Muscle layer of duodenum (tissue), 2 donors: ENCODE data around the gene GRIK4.
"Not testable (repeated sequence)": the region's sequence is repeated elsewhere in the genome, so short reads cannot be mapped to it uniquely, and the experiment has no call there.

Source experiments
- H3K27ac ChIP-seq: one replicate; pipeline ENCODE4 v1.7.0; 2013; ENCODE audit warnings: mild to moderate bottlenecking, low read length
- H3K27me3 ChIP-seq: one replicate; pipeline ENCODE4 v1.7.0; 2013; ENCODE audit warnings: low read depth, mild to moderate bottlenecking, control low read depth, low read length
- H3K36me3 ChIP-seq, 2 donors: one replicate each; pipeline ENCODE4 v1.7.0; 2013; ENCODE audit warnings: low read length in 2 of 2, control low read depth in 1 of 2, mild to moderate bottlenecking in 1 of 2; ENCODE audit not compliant: insufficient read depth in 2 of 2, control insufficient read depth in 1 of 2
- H3K4me1 ChIP-seq, 2 donors: one replicate each; pipeline ENCODE4 v1.7.0; 2013; ENCODE audit warnings: low read length in 2 of 2, mild to moderate bottlenecking in 2 of 2, control low read depth in 1 of 2, moderate library complexity in 1 of 2; ENCODE audit not compliant: insufficient read depth in 2 of 2, control insufficient read depth in 1 of 2
- H3K4me3 ChIP-seq, 2 donors: one replicate each; pipeline ENCODE4 v1.7.0; 2013; ENCODE audit warnings: low read length in 2 of 2, low read depth in 1 of 2, mild to moderate bottlenecking in 1 of 2
- H3K9me3 ChIP-seq, 2 donors: one replicate each; pipeline ENCODE4 v1.7.0; 2013; ENCODE audit warnings: low read length in 2 of 2, control low read depth in 1 of 2, mild to moderate bottlenecking in 1 of 2; ENCODE audit not compliant: control insufficient read depth in 1 of 2
- donor health status: healthy.

Gene GRIK4

DNA sequence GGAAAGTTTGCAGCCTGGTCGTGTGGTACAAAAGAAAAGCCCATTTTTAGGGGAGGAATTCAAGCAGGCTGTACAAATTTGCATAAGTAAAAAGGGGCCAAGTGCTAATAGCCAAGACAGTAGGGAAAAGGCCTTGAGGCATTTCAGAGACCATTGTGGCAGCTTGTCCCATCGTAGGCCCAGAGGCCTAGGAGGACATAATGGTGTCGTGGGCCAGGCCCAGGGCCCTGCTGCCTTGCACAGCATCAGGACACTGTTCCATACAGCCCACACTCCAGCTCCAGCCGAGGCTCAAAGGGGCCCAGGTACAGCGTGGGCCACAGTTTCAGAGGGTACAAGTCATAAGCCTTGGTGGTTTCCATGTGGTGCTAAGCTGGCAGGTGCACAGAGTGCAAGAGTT, 106.9 kb downstream of the GRIK4 start:
- peaks cover 0 to 3% of the 10 kb centered on the region in 2 donors for H3K4me1 ChIP-seq
- H3K27me3 ChIP-seq: no peaks in the 10 kb centered on the region
- H3K4me3 ChIP-seq: peak overlapping the region in 1 of 2 donors; percentile 22
- no peak overlapping the region for H3K27ac ChIP-seq
- H3K9me3 ChIP-seq: peaks cover 4 to 11% of the 10 kb centered on the region in 2 donors
- no peaks in the 10 kb centered on the region for H3K36me3 ChIP-seq

DNA sequence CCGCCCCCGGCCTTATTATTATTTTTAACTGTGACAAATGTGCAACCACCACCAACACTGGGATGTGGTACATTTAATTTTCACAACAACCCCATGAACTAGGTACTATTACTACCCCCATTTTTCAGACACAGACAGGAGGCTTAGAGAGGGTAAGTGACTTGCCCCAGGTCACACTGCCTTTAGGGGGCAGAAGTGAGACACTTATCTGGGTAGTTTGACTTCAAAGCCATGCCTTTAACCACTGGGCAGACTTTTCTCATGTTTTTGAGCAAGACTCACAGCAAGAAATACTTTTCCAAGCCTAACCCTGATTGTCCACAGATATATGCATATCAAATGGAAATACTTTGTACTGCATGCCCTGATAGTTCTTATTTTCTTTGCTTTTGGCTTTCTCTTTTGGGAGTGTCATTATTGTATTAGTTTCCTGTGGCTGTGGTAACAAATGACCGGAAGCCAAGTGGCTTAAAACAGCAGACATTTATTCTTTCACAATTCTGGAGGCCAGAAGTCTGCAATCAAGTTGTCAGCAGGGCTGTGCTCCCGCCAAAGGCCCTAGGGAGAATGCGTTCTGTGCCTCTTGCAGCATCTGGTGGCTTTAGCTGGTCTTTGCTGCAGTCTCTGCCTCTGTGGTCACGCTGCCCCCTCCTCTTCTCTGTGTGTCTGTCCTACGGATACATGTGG, 110.8 kb downstream of the GRIK4 start:
- H3K27me3 ChIP-seq: no peaks in the 10 kb centered on the region
- no peak overlapping the region for H3K4me3 ChIP-seq
- no peaks in the 10 kb centered on the region for H3K36me3 ChIP-seq
- H3K4me1 ChIP-seq: no peaks in the 10 kb centered on the region
- H3K27ac ChIP-seq: no peak overlapping the region
- peaks cover 4 to 11% of the 10 kb centered on the region in 2 donors for H3K9me3 ChIP-seq

DNA sequence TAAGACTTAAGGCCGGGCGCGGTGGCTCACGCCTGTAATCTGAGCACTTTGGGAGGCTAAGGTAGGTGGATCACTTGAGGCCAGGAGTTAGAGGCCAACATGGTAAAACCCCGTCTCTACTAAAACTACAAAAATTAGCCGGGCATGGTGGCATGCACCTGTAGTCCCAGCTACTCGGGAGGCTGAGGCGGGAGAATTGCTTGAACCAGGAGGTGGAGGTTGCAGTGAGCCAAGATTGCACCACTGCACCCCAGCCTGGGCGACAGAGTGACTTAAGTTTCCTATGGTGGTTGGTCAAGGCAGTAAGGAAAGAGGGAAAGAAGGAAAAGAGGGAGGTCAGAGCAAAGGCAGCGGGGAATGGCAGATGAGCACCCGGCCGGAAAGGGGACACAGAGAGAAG, 113.4 kb downstream of the GRIK4 start:
- not testable (repeated sequence) for H3K27ac ChIP-seq, H3K36me3 ChIP-seq

DNA sequence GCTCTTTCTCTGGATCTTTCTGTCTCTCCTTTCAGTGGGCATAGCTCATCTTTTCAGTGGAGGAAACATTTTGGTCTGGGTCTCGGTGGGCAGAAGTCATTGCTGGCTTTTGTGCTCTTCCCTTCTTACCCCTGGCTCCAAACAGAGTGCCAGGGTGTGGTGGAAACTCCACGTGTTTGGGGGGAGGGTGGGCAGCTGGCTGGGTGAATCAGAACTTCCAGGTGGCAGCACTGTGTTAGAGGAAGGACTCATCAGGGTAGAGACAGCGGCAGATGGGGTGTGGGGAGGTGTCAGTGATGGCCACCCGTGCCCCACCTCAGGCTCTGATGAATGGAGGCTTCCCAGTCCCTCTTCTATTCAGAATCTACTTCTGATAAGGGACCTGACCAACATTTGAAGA, 114.0 kb downstream of the GRIK4 start:
- Histone ChIP-seq H3K9me3 (no peaks in the 10 kb centered on the region), H3K4me3 (no peak overlapping the region), H3K36me3 (no peaks in the 10 kb centered on the region), H3K27ac (no peak overlapping the region), H3K27me3 (no peaks in the 10 kb centered on the region), H3K4me1 (no peaks in the 10 kb centered on the region)

More for the DNA sequence above, 113.4 kb downstream of the GRIK4 start:
- not testable (repeated sequence) for H3K4me1 ChIP-seq, H3K4me3 ChIP-seq, H3K27me3 ChIP-seq, H3K9me3 ChIP-seq

DNA sequence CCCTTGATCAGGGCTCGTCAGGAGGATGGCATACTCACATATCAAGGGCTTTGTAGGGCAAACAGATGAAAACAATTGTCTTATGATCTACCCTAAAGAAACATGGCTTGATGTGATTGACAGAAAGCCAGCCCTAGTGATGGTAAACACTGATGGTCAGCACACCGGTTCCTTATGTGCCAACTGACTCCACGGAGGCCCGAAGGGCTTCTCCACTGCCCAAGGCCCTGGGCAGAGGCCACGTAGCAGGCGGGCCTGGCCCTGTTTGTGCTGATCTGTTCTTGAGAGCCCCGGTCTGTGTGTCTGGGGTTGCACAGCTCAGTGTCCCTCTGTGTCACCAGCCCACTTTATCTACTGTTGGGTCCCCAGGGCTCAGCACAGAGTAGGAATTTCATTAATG, 115.2 kb downstream of the GRIK4 start:
- no peaks in the 10 kb centered on the region for H3K9me3 ChIP-seq
- no peaks in the 10 kb centered on the region for H3K4me1 ChIP-seq
- H3K4me3 ChIP-seq: no peak overlapping the region
- no peak overlapping the region for H3K27ac ChIP-seq
- H3K27me3 ChIP-seq: no peaks in the 10 kb centered on the region
- no peaks in the 10 kb centered on the region for H3K36me3 ChIP-seq

DNA sequence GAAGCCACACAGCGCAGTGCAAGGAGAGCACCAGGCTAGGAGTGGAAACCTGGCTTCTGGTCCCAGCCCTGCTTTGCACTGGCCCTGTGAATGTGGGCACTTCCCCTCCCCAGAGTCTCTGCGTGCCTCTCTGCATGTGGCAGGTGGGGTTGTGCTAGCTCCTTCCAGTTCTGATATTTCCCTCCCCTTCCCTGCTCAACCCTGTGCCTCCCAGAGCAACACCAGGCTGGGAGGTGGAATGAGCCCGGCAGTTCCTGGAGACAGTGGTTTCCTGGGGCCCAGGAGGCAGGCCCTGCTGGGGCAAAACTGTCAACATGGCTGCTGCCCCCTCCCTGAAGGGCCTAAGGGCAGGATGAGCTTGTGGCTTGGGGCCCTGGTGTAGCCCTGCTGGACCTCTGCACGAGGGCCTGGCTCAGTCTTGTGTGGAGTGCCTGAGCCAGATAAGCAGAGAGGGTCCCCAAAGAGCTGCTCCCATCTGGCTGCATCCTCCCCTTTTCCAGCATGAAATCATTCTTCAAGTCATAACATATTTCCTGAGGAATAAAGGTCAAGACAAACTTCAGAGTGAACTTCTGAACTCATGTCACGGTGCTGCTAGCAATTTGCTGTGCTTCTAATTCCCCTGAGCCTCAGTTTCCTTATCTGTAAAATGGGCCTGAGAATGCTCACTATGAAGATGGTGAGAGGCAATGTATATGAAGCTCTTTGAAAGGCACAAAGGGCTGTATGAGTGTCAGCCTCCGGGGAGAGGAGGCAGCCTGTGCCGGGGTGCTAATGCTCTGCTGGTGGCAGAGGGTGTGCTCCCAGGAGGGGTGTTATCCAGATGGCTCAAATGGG, 116.0 kb downstream of the GRIK4 start:
- no peaks in the 10 kb centered on the region for H3K9me3 ChIP-seq
- H3K36me3 ChIP-seq: no peaks in the 10 kb centered on the region
- H3K27ac ChIP-seq: no peak overlapping the region
- H3K4me1 ChIP-seq: no peaks in the 10 kb centered on the region
- H3K4me3 ChIP-seq: no peak overlapping the region
- H3K27me3 ChIP-seq: no peaks in the 10 kb centered on the region

DNA sequence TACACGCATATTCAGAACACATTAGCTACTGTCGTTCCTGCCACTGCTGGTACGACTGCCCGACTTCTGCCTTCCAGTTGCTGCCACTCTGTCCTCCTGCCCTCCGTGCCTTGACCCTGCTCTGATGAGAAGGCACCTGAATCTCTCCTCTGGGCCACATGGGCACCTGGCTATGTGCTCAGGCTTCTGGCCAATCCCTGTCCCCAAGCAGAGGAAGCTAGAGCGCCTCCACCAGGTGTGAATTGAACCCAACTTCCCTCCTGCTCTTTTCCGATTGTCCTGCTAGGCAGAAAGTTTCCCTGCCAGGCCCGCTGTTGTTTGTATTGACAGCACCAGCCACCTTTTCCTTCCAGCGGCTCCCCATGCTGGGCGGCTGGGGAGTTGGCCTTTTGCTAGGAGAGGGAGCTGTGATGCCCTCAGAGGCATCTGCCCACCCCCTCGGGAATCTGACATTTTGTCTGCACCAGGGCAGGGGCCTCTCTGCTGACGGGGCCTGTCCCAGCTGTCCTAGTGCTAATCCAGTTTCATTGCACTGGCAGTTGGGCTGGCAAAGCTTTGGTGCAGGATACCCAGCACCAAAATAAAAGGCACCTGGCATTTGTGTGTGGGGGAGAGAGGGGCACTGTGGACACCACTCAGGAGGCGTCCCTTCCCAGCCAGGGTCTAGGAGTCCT, 118.0 kb downstream of the GRIK4 start:
- H3K27ac ChIP-seq: no peak overlapping the region
- H3K4me3 ChIP-seq: no peak overlapping the region
- H3K27me3 ChIP-seq: no peaks in the 10 kb centered on the region
- no peaks in the 10 kb centered on the region for H3K4me1 ChIP-seq
- no peaks in the 10 kb centered on the region for H3K9me3 ChIP-seq
- H3K36me3 ChIP-seq: no peaks in the 10 kb centered on the region

DNA sequence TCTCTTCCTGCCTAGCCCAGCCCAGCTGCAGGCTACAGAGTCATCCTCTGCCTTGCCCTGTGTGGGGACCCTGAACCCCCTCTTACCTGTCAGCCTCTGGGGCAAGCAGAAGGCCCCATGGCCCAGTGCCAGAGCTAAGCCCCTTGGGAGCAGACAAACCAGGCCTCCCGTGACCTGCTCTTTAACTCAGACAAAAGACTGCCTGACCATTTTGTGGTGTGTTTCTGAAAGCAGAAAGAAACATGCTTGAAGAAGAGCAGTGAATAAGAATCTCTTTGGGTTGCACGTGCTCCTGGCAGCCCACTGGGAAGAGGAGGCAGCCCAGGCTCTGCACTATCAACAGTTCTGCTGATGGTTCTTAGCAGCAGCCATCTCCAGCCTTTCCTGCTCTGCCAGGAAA, 118.6 kb downstream of the GRIK4 start:
- no peak overlapping the region for H3K4me3 ChIP-seq
- no peaks in the 10 kb centered on the region for H3K4me1 ChIP-seq
- H3K27ac ChIP-seq: no peak overlapping the region
- no peaks in the 10 kb centered on the region for H3K36me3 ChIP-seq
- no peaks in the 10 kb centered on the region for H3K9me3 ChIP-seq
- H3K27me3 ChIP-seq: no peaks in the 10 kb centered on the region

DNA sequence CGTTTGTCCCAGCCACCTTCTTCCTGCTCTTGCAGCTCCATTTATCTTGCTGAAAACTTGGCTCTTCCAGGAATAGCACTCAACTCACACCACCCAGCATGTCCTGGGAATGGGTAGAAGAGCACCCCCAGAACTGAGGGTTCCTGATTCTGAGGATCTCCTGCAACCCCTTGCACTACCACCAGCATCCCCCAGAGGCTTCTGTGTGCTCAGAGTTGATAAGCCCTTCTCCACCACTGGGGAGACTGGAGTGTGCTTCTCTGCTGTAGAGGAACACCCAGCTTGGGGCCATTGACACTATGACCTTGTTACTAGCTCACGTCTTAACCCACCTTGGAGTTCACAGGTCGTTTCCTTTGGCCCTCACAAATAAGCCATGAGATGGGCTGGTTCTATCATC, 121.0 kb downstream of the GRIK4 start:
- H3K27me3 ChIP-seq: no peaks in the 10 kb centered on the region
- no peaks in the 10 kb centered on the region for H3K36me3 ChIP-seq
- H3K4me3 ChIP-seq: no peak overlapping the region
- no peaks in the 10 kb centered on the region for H3K4me1 ChIP-seq
- no peak overlapping the region for H3K27ac ChIP-seq
- H3K9me3 ChIP-seq: no peaks in the 10 kb centered on the region

DNA sequence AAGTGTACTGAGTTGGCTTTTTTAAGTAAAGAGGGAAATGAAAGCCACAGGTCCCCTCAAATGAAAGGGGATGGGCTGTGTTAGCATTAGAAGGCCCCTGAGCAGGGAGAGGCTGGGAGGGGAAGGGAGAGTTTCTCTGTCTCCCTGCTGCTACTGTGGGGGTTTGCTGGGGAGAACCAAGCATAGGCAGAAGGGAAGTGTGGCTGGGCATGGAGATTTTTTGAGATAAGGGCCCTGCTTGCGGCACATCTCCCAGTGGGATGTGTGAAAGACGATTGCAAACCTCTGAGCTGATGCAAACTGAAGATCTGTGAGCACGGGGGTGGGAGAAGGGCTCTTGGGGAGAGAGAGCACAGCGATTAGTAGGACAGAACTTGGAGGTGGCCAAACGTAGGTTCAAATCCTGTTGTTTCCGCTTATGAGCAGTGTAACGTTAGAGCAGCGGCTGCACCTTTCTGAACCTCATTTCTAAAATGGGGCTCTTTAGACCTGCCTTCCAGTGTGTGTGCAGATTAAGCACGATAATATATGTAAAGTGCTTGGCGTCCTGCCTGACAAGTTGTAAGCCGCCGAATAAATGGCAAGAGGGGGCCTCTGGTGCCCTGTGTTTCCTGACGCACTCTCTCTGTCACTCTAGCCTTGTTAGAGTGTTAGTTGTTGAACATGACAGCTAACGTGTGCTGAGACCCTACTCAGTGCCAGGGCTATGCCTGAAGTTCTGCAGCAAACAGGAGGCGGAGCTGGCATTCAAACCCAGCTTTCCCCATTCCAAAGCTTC, 122.3 kb downstream of the GRIK4 start:
- Histone ChIP-seq H3K27ac (no peak overlapping the region), H3K9me3 (no peaks in the 10 kb centered on the region), H3K36me3 (no peaks in the 10 kb centered on the region), H3K27me3 (no peaks in the 10 kb centered on the region), H3K4me1 (no peaks in the 10 kb centered on the region), H3K4me3 (no peak overlapping the region)

DNA sequence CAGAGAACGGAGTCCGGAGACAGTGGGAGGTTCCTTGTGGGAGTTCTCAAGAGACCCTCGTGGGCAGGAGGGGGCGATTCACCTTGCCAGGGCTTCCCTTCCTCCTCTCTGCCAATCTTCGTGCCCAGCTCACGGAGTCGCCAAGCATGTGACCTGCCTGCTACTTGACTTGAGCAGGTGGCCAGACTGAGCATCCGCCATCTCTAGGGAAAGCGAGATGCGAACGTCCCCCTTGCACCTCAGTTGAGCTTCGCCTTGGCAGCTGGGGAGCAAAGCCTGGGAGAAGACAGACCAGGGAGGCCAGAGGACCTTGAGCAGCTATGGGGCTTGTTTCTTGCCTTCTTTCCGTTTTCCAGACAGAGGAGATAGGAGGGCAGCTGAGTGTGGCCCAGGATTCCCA, 123.2 kb downstream of the GRIK4 start:
- Histone ChIP-seq H3K27me3 (no peaks in the 10 kb centered on the region), H3K9me3 (no peaks in the 10 kb centered on the region), H3K27ac (no peak overlapping the region), H3K36me3 (no peaks in the 10 kb centered on the region), H3K4me1 (no peaks in the 10 kb centered on the region), H3K4me3 (no peak overlapping the region)
